HG03432 (cell line): ENCODE data around the gene ATP2C2.
"Not testable (repeated sequence)": the region's sequence is repeated elsewhere in the genome, so short reads cannot be mapped to it uniquely, and the experiment has no call there.

Experiments
- ATAC-seq: cut with Tn5 transposase; IDR thresholded peaks from one replicate; pipeline ENCODE4 v1.9.1; 2021; ENCODE audit warnings: mild to moderate bottlenecking, moderate library complexity; ENCODE audit not compliant: unreplicated experiment

The ATP2C2 gene

GRCh38 chr16:84368308-84368996, at the start of gene ATP2C2:
Gene ATP2C2, plus strand, starts transcription at chr16:84368538. Its CDS starts 78 bp downstream, at chr16:84368616.
- no peak for ATAC-seq

- ATAC-seq: no peak
Measured at GRCh38 chr16:84319146-84319760, 49.1 kb upstream of the ATP2C2 start.

GRCh38 chr16:84320511-84320910, 47.8 kb upstream of the ATP2C2 start:
- no peak for ATAC-seq

GRCh38 chr16:84321932-84322331, 46.4 kb upstream of the ATP2C2 start:
- ATAC-seq: no peak

GRCh38 chr16:84322749-84323148, 45.6 kb upstream of the ATP2C2 start:
- ATAC-seq: no peak

- ATAC-seq: no peak
Measured at GRCh38 chr16:84323606-84324005, 44.7 kb upstream of the ATP2C2 start.

- no peak for ATAC-seq
Measured at GRCh38 chr16:84324434-84325262, 43.7 kb upstream of the ATP2C2 start.

GRCh38 chr16:84326545-84326944, 41.8 kb upstream of the ATP2C2 start:
- no peak for ATAC-seq

GRCh38 chr16:84327926-84328505, 40.3 kb upstream of the ATP2C2 start:
- ATAC-seq: no peak

- no peak for ATAC-seq
Measured at GRCh38 chr16:84329016-84329415, 39.3 kb upstream of the ATP2C2 start.

GRCh38 chr16:84329843-84330684, 38.3 kb upstream of the ATP2C2 start:
- no peak for ATAC-seq

- ATAC-seq: no peak
Measured at GRCh38 chr16:84330685-84331050, 37.7 kb upstream of the ATP2C2 start.

GRCh38 chr16:84331998-84332780, 36.1 kb upstream of the ATP2C2 start:
- no peak for ATAC-seq

- ATAC-seq: no peak
Measured at GRCh38 chr16:84332975-84333684, 35.2 kb upstream of the ATP2C2 start.

GRCh38 chr16:84334058-84334457, 34.3 kb upstream of the ATP2C2 start:
- ATAC-seq: no peak

GRCh38 chr16:84334482-84334881, 33.9 kb upstream of the ATP2C2 start:
- no peak for ATAC-seq

- ATAC-seq: not testable (repeated sequence)
Measured at GRCh38 chr16:84337236-84337635, 31.1 kb upstream of the ATP2C2 start.

- no peak for ATAC-seq
Measured at GRCh38 chr16:84339311-84339710, 29.0 kb upstream of the ATP2C2 start.

- ATAC-seq: no peak
Measured at GRCh38 chr16:84339766-84340165, 28.6 kb upstream of the ATP2C2 start.
